Measurements from ENCODE around the gene EBF3. TPM values are rescaled to one million over a fixed set of nuclear protein-coding genes. Genes with fewer than 3 reads are reported as not detected.

The EBF3 gene
- total RNA-seq, 1 donor from 2014 or later, result 22.5 TPM

DNA sequence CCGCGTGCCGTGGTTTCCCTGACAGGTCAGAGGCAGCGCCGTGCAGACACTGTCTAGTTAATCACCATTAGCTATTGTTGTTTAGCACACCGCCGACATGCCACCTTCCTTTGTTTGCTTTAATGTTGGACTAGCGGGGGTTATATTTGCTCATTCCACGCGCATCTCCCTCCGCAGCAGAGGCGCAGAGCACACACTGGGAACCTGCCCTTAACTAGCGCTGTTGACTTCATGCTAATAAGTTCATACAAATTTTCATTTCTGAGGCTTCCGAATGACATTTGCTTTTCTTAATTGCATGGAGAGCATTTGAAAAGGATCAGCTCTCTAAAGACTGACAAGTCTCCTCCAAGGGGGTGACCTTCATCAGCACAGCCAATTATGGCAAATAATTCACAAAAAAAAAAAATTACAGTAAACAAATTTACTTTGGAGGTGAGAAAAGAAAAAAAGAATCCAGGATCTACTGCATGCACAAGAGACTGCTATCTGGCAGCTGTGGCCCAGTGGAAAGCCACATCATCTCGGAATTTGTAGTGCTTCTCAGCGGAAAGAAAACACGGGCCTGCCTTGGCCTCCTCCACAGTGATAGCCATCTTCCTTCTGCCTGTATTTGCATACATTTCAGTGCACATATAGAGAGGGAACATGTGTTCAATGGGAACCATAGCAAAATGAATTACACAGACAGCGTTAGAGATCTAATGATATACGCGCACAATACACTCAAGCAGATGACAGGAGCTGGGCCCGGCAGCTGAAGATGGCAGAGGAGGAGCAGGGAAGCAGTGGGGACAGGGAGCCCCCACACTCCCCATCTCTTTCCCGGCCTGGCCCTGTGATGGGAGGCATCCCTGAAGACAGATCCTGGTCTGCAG is 94.2 kb downstream of the EBF3 start:
- no peak for DNase-seq

DNA sequence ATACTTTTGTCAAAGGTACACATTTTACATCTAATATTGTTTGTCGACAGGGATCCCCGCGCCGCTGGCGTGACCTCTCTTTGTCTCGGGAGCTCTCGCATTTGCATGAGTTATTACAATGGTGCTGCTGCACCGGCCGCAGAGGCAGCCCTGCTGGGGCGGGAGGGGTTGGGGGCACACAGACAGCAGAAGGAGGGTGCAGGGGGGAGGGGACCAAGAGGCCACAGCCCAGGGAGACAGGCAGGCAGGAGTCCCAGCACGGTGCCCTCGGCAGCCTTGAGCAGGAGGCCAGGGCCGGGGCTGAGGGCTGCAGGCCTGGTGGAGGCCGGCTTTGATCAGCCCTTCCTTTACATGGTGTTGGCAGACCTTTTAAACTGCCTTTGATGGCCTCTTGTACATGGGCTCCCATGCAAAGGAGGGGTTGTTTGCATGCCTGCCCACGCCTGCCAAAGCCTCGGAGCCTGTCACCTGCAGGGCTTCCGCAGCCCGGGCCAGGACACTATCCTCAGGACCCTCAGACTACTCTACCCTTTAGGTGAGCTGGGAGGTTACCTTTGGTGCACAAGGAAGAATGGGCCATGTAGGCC is 95.5 kb downstream of the EBF3 start:
- DNase-seq, result no peak

DNA sequence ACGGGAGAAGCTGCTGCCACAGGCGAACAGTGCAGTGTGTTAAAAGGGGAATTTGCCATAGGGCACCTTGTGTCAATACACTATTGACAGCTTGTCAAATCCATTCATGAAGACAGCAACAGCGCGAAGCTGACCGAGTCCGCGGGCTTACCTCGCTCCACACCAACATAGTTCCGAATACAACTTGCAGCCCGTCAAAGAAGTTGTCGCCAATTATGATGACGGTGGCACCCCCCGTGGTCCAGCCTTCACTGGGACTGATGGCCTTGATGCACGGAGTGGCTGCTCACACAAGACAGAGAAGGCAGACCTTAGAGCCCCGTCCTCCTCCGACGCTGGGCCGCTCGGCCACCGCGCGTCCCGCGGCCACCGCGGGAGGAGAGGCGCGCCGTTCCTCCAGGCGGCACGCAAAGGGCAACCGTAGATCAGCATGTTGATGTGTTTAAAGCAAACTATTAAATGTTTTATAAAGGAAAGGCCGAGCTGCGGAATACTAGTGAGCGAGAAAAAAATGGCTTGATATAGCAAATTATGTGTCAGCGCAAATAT is 96.4 kb downstream of the EBF3 start:
- DNase-seq, result no peak

DNA sequence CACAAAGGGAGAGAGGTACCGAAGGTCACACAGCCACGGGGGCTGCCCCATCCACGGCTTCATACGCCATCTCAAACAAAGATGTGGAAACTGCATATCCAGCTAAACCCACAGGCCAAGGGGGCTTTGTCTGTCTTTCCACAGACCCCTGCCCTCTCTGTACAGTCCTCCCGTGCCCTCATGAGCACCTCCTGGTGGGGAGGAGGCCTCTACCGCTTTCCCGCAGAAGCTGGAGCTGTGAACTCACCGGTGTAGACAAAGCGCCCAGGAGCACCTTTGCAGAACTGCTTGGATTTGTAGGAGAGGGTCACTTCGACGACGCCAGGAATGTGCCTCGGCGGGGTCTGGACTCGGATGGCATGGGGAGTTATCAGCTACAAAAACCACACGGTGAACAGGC is 97.2 kb downstream of the EBF3 start:
- DNase-seq, result no peak

DNA sequence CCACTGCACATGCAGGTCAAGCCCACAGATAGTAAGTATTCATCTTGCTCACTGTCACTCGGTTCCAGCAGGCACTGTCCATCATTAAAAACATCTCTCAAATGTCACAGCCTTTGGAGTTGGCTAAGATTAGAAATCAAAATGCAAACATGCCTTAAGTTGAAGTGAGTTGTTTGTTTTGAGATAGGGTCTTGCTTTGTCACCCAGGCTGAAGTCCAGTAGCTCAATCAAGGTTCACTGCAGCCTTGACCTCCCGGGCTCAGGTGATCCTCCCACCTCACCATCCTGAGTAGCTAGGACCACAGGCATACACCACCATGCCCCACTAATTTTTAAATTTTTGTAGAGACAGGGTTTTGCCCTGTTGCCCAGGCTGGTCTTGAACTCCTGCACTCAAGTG is 98.1 kb downstream of the EBF3 start:
- DNase-seq, result no peak

DNA sequence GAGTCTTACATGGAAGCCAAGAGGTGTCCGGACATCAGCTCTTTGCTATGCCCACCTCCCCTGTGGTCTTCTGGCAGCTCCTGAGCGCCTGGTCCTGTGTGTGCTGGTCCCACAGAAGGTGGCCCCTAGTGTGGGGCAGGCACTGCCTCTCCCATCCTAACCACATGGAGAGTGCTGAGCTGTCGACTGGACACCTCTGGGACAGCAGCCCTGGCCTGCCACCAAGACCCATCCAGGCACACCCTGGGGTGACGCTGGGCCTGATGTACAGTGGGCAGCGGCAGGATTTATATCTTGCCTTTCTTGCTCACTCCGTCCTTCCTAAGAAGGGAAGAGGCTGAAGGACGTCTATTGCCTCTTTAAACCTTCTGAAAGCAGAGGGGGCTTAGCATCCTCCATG is 98.7 kb downstream of the EBF3 start:
- no peak for DNase-seq

DNA sequence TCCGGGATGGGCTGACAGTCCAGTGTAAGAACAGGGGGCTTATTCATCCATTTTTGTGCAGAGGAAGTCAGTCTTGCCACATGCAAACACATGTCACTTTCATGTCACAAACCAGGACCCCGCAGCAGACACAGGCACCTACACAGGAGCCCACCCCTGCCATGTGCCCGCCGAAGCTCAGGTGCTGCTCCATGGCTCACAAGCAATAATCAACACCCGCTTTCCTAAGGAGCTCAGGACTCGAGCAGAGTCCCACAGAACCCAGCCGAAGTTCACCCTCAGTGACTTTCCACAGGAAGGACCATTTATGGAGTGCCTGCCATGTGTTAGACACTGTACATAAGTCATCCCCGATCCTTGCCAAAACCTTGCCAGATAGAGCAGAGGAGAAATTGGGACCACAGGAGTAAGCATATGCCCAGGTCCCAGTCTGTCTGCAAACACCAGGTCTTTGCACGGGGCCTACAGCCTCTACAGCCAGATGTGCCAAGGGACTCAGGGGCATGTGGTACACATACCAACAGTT is 99.4 kb downstream of the EBF3 start:
- DNase-seq, result peak; percentile 14

DNA sequence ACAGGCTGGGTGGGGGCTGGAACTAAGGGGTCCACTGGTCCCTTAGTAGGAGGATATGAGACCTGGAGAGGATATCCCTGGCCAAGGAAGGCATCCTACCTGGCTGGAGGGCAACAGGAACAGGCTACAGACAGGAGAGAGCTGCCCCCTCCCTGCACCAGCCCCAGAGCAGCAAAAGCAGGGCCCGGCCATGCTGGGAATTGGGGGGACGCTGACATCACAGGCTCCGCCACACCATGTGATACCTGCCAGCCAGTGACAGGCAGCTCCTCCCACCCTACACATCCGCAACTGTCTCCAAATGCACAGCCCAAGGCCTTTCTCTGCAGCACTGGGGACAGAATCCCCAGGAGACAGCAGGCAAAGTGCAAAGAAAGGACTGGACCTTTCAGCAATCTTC is 100.0 kb downstream of the EBF3 start:
- no peak for DNase-seq

DNA sequence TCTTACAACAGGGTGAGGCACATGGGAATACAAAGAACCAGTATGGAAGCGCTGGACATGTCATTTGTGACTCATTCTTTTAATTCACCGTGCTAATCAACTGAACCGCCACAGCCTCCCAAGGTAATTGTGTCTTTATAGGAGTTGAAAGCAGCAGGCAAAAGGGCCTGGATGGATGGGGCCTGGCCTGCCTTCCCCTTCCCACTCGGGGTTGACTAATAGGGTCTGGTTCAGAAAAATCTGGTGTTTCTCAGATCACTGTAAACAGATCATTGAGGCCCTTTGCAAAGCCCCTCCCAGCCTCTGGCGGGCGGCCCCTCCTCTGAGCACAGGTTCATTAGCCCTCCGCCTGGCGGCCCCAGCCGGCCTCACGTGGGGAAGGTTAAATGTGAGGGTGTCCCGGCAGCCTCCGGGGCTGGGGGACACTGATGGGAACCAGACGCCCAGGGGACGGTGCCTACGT is 100.8 kb downstream of the EBF3 start:
- DNase-seq, result no peak

DNA sequence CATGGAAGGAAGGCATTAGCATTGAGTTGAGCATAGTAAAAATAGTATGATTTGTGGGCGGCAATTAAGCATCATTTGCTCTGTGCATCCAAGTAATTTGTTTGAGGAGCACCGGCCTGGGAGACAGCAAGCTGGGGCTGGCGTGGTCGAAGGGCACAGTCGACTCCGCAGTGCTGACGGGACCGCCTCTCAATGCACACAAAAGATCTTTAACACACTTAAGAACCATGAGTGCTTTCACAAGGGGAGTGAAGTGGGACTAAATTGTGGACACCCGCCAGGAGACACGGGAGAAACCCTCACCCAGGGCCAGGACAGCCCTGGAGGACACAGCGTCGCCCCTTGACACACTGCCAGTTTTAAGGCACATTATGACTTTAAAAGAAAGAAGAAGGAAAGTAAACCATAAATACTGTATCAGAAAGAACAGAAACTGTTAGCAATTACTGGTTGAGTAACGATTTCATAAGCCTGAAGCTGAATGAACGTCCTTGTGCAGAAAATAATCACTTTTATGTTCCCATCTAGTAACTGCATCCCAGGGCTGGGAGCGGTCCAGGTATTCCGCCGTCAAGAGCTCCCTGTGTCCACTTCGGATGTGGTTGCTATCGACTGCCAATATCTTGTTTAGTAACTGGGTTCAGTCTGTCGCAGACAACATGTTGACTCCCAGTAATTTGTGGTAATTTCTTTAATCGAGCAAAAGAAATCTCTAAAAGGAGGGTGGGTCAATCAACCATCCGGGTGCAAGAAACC is 102.1 kb downstream of the EBF3 start:
- DNase-seq, result no peak

DNA sequence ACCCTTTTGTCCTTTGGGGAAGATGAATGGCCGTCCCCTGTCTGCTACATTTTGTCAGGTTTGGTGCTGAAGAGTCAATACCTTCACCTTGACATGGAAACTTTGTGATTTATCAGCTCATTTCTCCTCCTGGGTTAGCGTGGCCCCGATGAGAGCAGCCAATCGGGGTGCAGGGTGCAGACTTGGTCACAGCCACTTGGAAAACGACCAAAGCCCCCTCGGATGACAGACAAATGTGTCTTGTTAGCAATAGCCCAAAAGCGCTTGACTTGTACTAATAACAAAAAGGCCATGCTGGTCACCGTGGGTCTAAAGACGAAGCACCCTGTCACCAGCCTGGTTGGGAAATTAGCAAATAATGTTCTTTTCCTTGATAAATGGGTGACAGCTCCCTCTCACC is 103.7 kb downstream of the EBF3 start:
- no peak for DNase-seq

DNA sequence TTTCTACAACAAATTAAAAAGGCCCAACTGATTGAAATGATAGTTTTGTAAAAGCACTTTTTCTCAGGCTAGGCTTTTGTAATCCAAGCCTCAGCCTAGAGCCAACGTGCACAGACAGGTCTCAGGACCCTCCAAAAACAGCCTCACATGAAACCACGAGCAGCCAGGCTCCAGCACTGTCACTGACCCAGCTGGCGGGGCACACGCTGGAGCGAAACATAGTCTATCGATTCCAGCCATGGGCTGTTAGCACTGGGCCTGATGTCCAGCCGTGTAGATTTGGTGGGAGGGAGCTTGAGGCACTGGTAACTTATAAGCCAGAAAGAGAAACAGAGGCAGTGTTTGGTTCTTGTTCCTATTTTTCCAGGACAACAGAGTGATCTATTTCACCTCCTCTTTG is 104.5 kb downstream of the EBF3 start:
- no peak for DNase-seq

DNA sequence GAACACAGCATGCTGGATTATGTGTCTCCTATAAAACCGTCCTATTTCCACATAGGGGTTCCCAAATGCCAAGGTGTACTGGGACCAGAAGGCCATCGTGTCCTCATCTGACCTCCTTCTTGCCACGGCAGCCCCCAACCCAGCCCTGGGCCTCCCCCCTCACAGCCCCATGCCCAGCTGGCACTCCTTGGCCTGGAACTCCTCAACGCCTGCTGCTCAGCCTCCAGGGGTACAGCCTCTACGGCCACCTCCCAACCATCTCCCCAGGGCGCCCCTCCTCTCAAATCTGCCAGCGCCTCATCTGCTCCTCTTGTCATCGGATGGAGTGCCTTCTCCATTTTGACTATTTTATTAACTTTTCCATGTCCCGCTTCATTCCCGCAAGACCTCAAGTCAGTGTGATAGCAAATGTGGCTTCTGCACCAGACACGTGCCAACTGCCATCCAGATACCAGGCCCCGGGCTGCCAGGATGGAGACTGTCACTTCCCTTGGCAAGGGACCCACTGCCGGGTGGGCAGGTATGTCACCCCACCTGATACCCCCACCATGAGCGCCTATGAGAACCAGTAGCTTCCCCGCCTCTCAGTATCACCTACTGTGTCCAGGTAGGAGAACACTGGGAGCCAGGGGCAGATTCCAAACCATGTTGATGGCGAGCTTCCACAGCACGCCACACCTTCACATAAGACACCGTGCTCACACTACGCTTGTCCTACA is 106.7 kb downstream of the EBF3 start:
- no peak for DNase-seq

DNA sequence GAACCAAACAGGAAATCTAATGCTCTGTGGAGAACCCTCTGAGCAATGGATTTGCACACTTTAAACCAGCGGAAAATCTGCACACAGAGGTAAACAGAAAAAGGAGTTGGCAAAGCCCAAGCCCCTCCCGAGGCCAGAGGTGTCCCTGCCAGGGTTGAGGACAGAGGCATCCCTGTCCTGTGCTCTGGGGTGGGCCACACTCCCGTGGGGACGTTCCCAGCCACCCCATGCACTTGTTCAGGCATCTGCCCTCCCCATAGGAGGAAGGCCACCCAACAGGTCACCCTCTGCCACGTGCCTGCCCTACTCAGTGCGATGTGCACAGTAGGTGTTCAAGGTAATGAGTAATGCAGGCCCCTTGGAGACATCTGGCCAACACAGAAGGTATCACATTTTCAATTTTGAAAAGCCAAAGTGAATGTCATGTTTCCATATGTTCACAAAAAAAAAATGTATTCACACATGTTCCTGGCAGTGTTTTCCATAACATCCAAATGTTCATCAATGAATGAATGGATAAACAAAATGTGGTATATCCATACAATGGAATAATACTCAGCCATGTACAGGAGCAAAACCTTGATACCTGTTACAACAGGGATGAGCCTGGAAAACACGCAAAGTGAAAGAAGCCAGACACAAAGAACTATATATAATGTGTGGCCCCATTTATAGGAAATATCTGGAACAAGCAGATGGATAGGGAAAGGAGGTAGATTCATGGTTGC is 108.1 kb downstream of the EBF3 start:
- DNase-seq, result no peak

DNA sequence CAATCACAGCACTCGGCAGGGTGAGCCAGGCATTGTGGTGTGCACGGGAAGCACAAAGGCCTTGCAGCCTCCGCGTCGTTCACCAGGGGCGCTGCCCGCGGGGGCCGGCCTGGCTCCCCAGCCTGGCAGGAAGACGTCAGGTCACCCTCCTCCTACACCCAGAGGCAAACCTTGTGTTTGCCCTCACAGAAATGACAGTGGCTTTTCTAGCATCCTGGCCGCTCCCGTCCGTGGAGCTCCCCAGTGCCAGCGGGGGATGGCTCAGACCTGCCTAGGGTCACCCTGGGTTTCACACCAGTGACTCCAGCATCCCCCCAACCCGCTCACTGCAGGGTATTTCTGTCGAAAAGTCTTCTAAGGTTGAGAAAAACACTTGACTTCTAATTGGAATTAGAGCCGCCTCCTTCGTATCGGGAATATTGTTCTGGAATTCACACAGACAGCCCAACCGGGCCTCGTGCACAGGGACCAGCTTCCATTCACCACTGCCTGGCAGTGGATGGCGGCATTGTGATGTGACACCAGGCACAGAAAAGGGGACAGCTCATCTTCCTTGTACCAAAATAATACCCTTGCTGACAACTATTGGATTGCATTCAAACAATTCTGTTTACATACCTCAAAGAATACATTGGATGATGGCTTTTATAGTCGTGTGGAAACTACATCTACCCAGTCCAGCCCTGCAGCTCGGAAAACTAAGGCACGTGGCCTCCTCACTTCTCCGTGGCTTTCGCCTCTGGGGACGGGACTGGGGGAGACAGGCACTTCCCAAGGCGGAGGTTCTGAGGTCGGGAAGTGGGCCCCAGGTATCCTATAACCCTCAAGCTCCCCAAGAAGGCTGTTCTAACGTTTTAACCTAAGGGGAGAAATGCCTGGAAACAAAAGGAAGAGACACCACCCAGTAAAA is 109.0 kb downstream of the EBF3 start:
- DNase-seq, result no peak

DNA sequence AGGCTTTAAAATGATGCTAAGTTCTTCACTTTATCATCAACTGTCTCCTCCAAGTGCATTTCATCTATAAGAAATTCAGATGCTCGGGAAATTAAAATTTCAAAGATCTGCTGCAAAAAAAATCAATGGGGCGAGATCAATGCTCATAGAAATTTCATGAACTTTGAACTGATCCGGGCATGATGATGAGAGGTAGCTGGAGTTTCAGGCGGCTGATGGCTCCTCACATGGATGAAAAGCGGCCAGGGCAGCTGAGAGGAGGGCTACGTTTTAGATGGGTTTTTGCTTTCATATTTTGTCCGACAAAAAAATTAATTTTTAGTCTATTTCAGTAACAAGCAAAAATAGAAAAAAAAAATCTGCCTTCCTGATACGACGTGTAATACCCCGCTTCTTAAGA is 109.9 kb downstream of the EBF3 start:
- DNase-seq, result no peak

DNA sequence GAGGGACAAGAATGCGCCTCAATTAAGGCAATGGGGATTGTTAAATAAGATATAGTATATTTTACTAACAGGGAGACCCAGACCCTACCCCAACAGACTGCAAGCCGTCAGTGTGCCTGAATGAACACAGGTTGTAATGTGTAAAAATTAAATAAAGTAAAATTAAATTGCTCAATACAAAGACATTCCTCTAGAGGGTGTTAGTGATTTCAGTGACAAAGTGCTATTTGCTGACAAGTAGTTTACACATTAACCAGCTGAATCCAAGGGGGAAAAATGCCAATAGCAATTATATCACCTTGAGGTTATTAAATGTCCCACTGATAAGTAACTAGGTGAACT is 110.5 kb downstream of the EBF3 start:
- DNase-seq, result peak; percentile 64

DNA sequence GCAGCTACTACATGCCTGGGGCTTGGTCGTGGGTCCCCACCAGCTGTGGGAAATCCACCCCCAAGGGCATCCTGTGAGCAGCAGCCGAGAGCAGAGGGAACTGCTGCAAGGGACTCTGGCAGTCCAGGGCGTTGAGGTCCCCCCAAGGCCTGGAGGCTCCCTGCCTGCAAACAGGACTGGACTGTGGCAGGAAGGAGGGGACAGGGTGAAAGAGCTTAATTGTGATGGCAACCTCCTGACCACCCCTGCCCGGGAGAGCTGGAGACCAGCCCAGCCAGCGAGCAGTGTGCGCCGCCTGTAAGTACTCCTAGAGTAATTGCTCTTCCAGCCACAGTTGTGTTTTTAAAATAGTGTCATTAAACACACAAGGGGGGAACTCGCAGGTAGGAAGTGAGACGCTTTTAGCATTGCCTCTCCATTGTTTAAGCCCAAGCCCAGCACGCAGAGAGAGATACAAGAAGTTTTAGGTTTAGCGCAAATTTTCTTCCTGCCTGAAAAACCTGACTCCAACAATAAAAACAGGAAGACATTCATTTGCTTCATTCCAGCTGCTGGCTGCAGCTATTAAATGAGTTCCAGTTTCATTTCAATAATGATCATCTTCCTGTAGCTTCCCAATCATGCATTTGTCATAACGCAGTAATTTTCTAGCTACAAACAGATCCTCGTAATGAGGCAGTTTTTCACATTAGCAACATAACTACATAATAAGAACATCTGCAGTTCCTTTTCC is 111.1 kb downstream of the EBF3 start:
- peak; percentile 18 for DNase-seq

DNA sequence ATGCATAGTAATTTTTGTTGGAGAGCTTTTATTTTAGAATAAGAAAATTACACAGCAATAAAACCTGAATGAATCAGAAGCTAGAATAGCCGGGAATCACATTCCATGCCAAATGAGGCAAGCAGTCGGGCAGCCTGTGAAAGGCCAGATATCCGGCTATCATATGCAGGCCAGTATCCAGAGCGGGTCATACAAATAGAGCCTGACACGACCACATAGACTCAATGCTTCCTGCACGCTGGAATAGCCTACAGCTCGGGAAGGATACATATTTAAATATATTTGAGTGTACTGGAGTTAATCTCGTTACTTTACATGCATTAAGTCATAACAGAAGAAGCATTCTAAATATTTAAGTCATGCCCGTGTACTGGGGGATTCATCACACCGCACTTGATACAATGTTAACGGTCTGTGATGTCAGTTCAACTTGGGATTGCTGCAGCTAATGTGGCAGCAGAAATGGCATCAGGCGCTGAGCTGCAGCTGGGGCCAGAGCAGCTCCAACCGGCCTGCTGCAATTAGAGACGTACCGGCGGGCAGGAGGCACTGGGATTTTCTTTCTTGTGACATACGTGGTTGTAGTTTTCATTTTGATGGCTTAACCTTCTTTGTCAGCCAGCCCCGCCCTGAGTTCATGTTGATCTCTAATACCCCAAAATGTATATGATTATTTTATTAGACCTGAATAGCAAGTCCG is 112.0 kb downstream of the EBF3 start:
- no peak for DNase-seq
